WI38 (cell line): ENCODE results near the gene CDH22.
A peak's percentile ranks its signal among the peaks of the same experiment; 100 is the strongest.

Experiments
- H3K4me3 ChIP-seq: 2 replicates; pipeline ENCODE4 v1.5.1; 2011; ENCODE audit warnings: low read depth, mild to moderate bottlenecking, control low read depth, low read length
- TF ChIP-seq, protein P1 (sequence below): IDR thresholded peaks from 2 replicates; pipeline ENCODE4 v1.5.1; 2012; ENCODE audit warnings: low read depth, mild to moderate bottlenecking, control low read depth, low read length

The CDH22 gene

DNA sequence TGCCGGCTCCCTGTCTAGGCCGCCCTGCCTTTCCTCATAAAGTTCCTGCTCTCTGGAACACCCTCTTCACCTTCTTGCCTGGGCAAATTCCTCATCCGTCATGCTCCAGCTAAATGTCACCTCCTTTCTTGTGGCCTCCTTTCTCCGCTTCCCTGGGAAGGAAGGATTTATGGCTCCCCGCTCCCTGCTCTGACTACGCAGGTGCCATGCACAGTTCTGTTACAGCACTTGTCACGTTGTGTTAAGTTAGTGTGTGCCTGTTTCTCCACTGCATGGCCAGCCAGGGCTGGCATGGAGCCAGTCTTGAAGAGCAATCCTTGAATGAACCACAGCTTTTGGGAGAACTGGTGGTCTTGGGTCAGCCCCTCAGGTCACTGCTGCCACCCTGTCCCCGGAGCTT is 128.4 kb downstream of the CDH22 start:
- no peak overlapping the region for H3K4me3 ChIP-seq
- TF ChIP-seq, protein P1, sequence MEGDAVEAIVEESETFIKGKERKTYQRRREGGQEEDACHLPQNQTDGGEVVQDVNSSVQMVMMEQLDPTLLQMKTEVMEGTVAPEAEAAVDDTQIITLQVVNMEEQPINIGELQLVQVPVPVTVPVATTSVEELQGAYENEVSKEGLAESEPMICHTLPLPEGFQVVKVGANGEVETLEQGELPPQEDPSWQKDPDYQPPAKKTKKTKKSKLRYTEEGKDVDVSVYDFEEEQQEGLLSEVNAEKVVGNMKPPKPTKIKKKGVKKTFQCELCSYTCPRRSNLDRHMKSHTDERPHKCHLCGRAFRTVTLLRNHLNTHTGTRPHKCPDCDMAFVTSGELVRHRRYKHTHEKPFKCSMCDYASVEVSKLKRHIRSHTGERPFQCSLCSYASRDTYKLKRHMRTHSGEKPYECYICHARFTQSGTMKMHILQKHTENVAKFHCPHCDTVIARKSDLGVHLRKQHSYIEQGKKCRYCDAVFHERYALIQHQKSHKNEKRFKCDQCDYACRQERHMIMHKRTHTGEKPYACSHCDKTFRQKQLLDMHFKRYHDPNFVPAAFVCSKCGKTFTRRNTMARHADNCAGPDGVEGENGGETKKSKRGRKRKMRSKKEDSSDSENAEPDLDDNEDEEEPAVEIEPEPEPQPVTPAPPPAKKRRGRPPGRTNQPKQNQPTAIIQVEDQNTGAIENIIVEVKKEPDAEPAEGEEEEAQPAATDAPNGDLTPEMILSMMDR, result no peak

DNA sequence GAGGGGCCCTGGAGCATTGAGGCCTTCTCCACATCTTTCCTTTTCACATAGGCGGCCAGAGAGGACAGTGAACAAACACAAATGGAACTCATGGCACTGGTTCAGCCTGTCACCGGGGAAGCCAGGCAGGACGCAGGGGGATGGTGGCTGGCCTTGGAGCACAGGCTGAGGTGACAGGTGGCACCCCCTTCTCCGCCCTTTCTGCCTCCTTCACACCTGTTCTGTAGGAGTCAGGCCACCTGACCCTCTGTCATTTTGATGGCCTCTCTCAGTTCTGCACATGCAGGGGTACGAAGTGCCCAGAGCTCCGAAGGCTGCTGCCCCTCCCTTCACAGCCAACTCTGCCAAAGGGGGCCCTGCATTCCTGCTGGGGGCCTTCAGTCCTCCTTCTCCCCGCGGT is 129.4 kb downstream of the CDH22 start:
- TF ChIP-seq, protein P1, result no peak
- no peak overlapping the region for H3K4me3 ChIP-seq

DNA sequence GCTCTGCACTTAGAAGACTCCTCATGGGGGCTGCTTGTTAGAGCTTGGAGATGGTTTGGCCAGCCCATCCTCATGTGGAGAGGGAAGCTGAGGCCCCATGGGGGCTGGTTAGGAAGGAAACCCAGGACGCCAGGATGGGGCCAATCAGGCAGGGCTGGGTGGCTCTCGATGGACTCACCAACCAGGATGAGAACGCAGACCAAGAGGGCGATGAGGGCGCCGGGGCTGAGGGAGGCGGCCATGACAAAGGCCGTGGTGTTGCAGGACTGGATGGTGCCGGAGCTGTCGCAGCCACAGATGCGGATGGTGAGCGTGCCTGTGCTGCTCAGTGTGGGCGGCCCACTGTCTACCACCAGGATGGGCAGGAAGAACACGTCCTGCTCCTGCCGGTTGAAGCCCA is 130.5 kb downstream of the CDH22 start:
- TF ChIP-seq, protein P1, result no peak
- H3K4me3 ChIP-seq, result no peak overlapping the region

DNA sequence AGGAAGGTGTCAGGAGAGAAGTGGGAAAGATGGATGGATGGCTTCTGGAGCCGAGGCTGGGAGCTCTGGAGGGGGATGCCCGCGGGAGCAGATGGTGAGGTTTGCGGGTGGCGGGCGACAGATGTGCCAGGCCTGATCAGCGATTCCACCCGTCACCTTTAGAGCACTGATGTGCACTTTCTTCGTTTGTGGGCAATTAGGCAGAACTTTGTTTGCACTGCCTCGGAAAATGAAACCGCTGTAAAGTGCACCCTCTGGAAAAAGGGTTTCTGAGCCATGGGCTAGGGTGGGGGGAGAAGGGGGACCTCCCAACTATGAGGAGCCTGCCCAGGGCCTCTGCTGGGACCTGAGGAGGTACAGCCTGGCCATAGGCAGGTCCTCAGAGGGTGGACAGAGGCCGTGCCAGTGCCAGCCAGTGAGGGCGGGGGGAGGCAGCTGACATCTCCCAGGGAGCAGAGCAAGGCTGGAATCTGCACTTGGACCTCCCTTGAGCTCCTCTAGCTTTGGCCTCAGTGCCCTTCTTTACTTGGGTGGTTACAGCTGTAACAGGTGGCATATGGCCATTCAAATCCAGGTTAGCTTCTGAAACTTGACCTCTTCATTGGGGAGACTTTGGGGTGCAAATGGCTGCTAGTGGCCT is 131.4 kb downstream of the CDH22 start:
- TF ChIP-seq, protein P1, result no peak

DNA sequence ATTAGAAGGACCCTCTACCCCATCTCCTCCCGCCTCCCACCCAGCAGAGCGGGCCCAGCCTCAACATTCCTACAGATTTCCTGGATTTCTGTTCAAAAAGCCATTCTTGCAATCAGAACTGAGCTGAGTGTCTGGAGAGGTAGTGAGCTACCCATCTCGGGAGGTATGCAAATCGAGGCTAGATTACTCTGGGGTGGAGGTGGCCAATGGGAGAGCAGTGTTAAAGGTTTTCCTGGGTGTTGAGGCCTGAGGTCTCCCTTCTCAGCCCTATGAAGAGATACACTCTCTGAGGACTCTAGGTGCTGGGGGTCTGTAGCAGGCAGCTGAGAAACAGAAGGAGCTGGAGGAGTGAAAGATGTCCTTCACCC is 133.2 kb downstream of the CDH22 start:
- TF ChIP-seq, protein P1, result no peak
- H3K4me3 ChIP-seq, result no peak overlapping the region

More for the DNA sequence above, 131.4 kb downstream of the CDH22 start:
- H3K4me3 ChIP-seq, result no peak overlapping the region

DNA sequence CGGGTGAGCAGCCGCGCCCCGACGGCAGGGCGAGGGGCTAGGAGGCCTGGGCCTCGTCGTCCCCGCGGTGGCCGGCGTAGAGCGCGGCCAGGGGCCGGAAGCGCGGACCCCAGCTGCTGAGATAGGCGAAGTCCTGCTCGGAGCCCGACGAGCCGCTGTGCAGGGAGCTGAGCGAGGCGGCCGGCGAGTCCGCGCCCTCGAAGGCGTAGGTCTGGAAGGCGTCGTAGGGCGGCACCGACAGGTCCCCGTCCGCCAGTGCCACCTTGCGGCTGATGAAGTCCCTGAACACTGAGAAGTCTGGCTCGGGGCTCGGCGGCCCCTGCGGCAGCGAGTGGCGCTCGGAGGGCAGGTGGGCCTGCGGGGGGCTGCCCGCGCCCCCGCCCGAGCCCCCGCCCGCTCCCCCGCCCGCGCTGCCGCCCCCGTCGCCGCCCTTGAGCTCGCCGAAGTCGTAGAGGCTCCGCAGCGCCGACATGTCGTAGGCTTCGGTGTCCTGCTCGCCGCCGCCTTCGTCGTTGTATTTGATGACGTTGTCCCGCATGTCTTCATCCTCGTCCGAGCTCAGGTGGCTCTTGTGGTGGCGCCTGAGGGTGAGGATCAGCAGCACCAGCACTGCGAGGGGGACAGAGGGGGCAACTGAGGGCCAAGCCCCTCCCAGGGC is 133.7 kb downstream of the CDH22 start:
- H3K4me3 ChIP-seq, result no peak overlapping the region
- TF ChIP-seq, protein P1, result 0 out of 2 replicates have a peak, but pooled peaks have one; percentile 18

DNA sequence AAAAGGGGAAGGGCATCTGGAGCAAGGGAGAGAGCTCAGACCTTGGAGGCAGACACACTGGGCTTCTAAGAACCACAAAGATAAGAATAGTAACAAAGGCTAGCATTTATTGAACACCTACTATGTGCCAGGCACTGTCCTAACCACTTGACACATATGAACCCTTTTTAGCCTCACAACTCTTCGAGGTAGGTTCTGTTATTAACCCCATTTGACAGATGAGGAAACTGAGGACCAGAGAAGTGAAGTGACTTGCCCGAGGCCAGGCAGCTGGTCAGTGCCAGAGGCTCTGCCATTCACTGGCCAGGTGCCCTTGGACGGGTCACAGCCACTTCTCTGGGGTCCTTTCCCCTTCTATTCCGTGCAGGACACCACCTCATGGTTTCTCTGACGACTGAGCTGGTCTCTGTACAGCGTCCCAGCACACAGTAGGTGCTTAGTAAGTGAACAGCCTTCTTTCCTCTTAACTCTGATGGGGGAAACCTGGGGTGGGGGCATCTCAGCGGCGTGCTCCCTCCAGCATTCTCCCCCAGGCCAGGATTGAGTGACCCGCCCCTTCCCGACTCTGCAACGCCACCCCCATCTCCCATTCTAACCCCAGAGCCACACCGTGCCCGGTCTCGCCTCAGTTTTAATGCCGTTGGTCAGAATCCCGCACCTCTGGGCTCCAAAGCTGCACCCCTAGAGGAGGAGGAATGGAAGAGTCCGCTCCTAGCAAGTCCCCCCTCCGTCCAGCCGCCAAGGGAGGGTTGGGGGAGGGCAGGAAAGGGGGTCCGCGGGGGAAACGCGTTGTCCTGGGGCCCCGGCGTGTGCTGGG is 134.4 kb downstream of the CDH22 start:
- TF ChIP-seq, protein P1, result no peak
- H3K4me3 ChIP-seq, result no peak overlapping the region
